Measurements from ENCODE around the gene PDE1A. TPM values are rescaled to one million over a fixed set of nuclear protein-coding genes. Genes with fewer than 3 reads are reported as not detected.

PDE1A gene
- total RNA-seq, 1 experiment from 2014 or later: not detected

GRCh38 chr2:182378759-182379158 lies 48.1 kb downstream of the PDE1A start:
- no peaks in the 10 kb centered on the region for H3K9me3 ChIP-seq
- H3K36me3 ChIP-seq (ENCODE audit: control insufficient read depth, insufficient read depth, low read length): no peaks in the 10 kb centered on the region
- H3K27me3 ChIP-seq (replicated peaks; ENCODE audit: control insufficient read depth, insufficient read depth, low read length): no peaks in the 10 kb centered on the region
- no TSS peak for BruUV-seq (replicated peaks)
- no peak overlapping the region for H3K4me3 Mint-ChIP-seq (ENCODE audit: unreplicated experiment)
- no peaks in the 10 kb centered on the region for H3K4me1 ChIP-seq
- ChIA-PET POLR2A (no interaction called here), CTCF (no interaction called here)
- intact Hi-C loops (cut with micrococcal nuclease; ENCODE audit: unreplicated experiment): no loop called here
- H3K27ac Mint-ChIP-seq (ENCODE audit: unreplicated experiment): no peak overlapping the region
- H3K4me3 ChIP-seq (ENCODE audit: low read depth, low read length): no peak overlapping the region
- H3K27me3 Mint-ChIP-seq (ENCODE audit: insufficient read depth, unreplicated experiment): no peaks in the 10 kb centered on the region
- TF ChIP-seq, protein P1, sequence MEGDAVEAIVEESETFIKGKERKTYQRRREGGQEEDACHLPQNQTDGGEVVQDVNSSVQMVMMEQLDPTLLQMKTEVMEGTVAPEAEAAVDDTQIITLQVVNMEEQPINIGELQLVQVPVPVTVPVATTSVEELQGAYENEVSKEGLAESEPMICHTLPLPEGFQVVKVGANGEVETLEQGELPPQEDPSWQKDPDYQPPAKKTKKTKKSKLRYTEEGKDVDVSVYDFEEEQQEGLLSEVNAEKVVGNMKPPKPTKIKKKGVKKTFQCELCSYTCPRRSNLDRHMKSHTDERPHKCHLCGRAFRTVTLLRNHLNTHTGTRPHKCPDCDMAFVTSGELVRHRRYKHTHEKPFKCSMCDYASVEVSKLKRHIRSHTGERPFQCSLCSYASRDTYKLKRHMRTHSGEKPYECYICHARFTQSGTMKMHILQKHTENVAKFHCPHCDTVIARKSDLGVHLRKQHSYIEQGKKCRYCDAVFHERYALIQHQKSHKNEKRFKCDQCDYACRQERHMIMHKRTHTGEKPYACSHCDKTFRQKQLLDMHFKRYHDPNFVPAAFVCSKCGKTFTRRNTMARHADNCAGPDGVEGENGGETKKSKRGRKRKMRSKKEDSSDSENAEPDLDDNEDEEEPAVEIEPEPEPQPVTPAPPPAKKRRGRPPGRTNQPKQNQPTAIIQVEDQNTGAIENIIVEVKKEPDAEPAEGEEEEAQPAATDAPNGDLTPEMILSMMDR (IDR thresholded peaks at IDR 0.05; ENCODE audit: insufficient read depth in 1 of 2, low read depth in 1 of 2, low read length in 1 of 2, severe bottlenecking in 1 of 2, unreplicated experiment in 1 of 2): no peak
- no peaks in the 10 kb centered on the region for H3K36me3 Mint-ChIP-seq (ENCODE audit: insufficient read depth, unreplicated experiment)
- no peak for DNase-seq
- no peaks in the 10 kb centered on the region for H3K4me1 Mint-ChIP-seq (ENCODE audit: low read depth, unreplicated experiment)
- H3K9me3 Mint-ChIP-seq (ENCODE audit: unreplicated experiment): peaks cover 13% of the 10 kb centered on the region

GRCh38 chr2:182377467-182377866 lies 49.4 kb downstream of the PDE1A start:
- H3K4me3 Mint-ChIP-seq (ENCODE audit: unreplicated experiment): no peak overlapping the region
- CTCF ChIA-PET: no interaction called here
- no peaks in the 10 kb centered on the region for H3K4me1 Mint-ChIP-seq (ENCODE audit: low read depth, unreplicated experiment)

DNA sequence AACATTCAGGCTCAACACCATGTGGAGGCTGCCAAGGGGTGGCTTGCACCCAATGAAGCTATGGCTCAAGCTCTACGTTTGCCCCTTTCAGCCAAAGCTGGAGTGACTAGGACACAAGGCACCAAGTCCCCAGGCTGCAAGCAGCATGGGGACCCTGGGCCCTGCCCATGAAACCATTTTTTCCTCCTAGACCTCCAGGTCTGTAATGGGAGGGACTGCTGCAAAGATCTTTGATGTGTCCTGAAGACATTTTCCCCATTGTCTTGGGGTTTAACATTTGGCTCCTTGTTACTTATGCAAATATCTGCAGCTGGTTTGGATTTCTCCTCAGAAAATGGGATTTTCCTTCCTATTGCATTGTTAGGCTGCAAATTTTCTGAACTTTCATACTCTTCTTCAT lies 51.0 kb downstream of the PDE1A start:
- Histone ChIP-seq H3K36me3 (ENCODE audit: control insufficient read depth, insufficient read depth, low read length) (no peaks in the 10 kb centered on the region), H3K9me3 (peaks cover 3% of the 10 kb centered on the region), H3K27me3 (replicated peaks; ENCODE audit: control insufficient read depth, insufficient read depth, low read length) (no peaks in the 10 kb centered on the region), H3K4me1 (peaks cover 9% of the 10 kb centered on the region), H3K4me3 (ENCODE audit: low read depth, low read length) (no peak overlapping the region)
- TF ChIP-seq, protein P1 (IDR thresholded peaks at IDR 0.05; ENCODE audit: insufficient read depth in 1 of 2, low read depth in 1 of 2, low read length in 1 of 2, severe bottlenecking in 1 of 2, unreplicated experiment in 1 of 2): no peak
- CTCF ChIA-PET: no interaction called here
- DNase-seq: no peak
- Mint-ChIP-seq H3K4me3 (ENCODE audit: unreplicated experiment) (no peak overlapping the region), H3K4me1 (ENCODE audit: low read depth, unreplicated experiment) (no peaks in the 10 kb centered on the region), H3K27ac (ENCODE audit: unreplicated experiment) (no peak overlapping the region), H3K9me3 (ENCODE audit: unreplicated experiment) (peaks cover 13% of the 10 kb centered on the region), H3K36me3 (ENCODE audit: insufficient read depth, unreplicated experiment) (no peaks in the 10 kb centered on the region), H3K27me3 (ENCODE audit: insufficient read depth, unreplicated experiment) (no peaks in the 10 kb centered on the region)
- BruUV-seq (replicated peaks): no TSS peak
- intact Hi-C loops (cut with micrococcal nuclease; ENCODE audit: unreplicated experiment): no loop called here
- POLR2A ChIA-PET: no interaction called here

More at GRCh38 chr2:182377467-182377866, 49.4 kb downstream of the PDE1A start:
- no peaks in the 10 kb centered on the region for H3K27me3 Mint-ChIP-seq (ENCODE audit: insufficient read depth, unreplicated experiment)
- no peak overlapping the region for H3K27ac Mint-ChIP-seq (ENCODE audit: unreplicated experiment)
- BruUV-seq (replicated peaks): no TSS peak
- intact Hi-C loops (cut with micrococcal nuclease; ENCODE audit: unreplicated experiment): no loop called here
- no peaks in the 10 kb centered on the region for H3K36me3 Mint-ChIP-seq (ENCODE audit: insufficient read depth, unreplicated experiment)
- TF ChIP-seq, protein P1 (IDR thresholded peaks at IDR 0.05; ENCODE audit: insufficient read depth in 1 of 2, low read depth in 1 of 2, low read length in 1 of 2, severe bottlenecking in 1 of 2, unreplicated experiment in 1 of 2): no peak
- Histone ChIP-seq H3K27me3 (replicated peaks; ENCODE audit: control insufficient read depth, insufficient read depth, low read length) (no peaks in the 10 kb centered on the region), H3K36me3 (ENCODE audit: control insufficient read depth, insufficient read depth, low read length) (no peaks in the 10 kb centered on the region), H3K4me3 (ENCODE audit: low read depth, low read length) (no peak overlapping the region), H3K9me3 (no peaks in the 10 kb centered on the region; the same call in 1 of the 2 replicates), H3K4me1 (peaks cover 8% of the 10 kb centered on the region)
- POLR2A ChIA-PET: no interaction called here
- no peak for DNase-seq
- H3K9me3 Mint-ChIP-seq (ENCODE audit: unreplicated experiment): peaks cover 13% of the 10 kb centered on the region
